Mesendoderm (in vitro differentiated cells): ENCODE measurements around the gene AGFG2.
"Not testable (repeated sequence)": the region's sequence is repeated elsewhere in the genome, so short reads cannot be mapped to it uniquely, and the experiment has no call there.

Experiments
- DNase-seq: peaks from one replicate; pipeline ENCODE4 v3.0.0; 2013
- H2AK5ac ChIP-seq: 2 replicates; pipeline ENCODE4 v1.6.1; 2013; ENCODE audit warnings: low read length, inconsistent platforms
- H2BK120ac ChIP-seq: 2 replicates; pipeline ENCODE4 v1.6.1; 2013; ENCODE audit warnings: low read depth, mild to moderate bottlenecking, low read length, moderate library complexity, mixed read lengths
- H2BK15ac ChIP-seq: replicated peaks from 2 replicates; pipeline ENCODE4 v1.6.1; 2013; ENCODE audit warnings: low read depth, mild to moderate bottlenecking, moderate library complexity
- H2BK5ac ChIP-seq: 2 replicates; pipeline ENCODE4 v1.6.1; 2013; ENCODE audit warnings: low read length, inconsistent platforms
- H3K18ac ChIP-seq: 2 replicates; pipeline ENCODE4 v1.6.1; 2013; ENCODE audit warnings: mild to moderate bottlenecking, low read length, mixed read lengths
- H3K23ac ChIP-seq: one replicate; pipeline ENCODE4 v1.6.1; 2013; ENCODE audit warnings: low read length
- H3K27ac ChIP-seq: 2 replicates; pipeline ENCODE4 v1.5.1; 2013; ENCODE audit warnings: low read depth, mild to moderate bottlenecking, inconsistent platforms, low read length, moderate library complexity
- H3K27me3 ChIP-seq: 2 replicates; pipeline ENCODE4 v1.6.1; 2013; ENCODE audit warnings: low read length, control low read depth, mild to moderate bottlenecking, inconsistent platforms; ENCODE audit not compliant: insufficient read depth, poor library complexity
- H3K36me3 ChIP-seq: 2 replicates; pipeline ENCODE4 v1.6.1; 2013; ENCODE audit warnings: low read length, inconsistent platforms; ENCODE audit not compliant: control insufficient read depth, insufficient read depth
- H3K4ac ChIP-seq: one replicate; pipeline ENCODE4 v1.6.1; 2013; ENCODE audit warnings: low read depth, mild to moderate bottlenecking, low read length, moderate library complexity
- H3K4me1 ChIP-seq: 2 replicates; pipeline ENCODE4 v1.6.1; 2013; ENCODE audit warnings: low read depth, low read length, inconsistent platforms; ENCODE audit not compliant: control insufficient read depth
- H3K4me2 ChIP-seq: 2 replicates; pipeline ENCODE4 v1.6.1; 2013; ENCODE audit warnings: low read length
- H3K4me3 ChIP-seq: 2 replicates; pipeline ENCODE4 v1.5.1; 2013; ENCODE audit warnings: mild to moderate bottlenecking, low read length
- H3K56ac ChIP-seq: one replicate; pipeline ENCODE4 v1.6.1; 2013; ENCODE audit warnings: low read length
- H3K79me1 ChIP-seq: 2 replicates; pipeline ENCODE4 v1.6.1; 2013; ENCODE audit warnings: low read length, inconsistent platforms
- H3K79me2 ChIP-seq: 2 replicates; pipeline ENCODE4 v1.6.1; 2013; ENCODE audit warnings: mild to moderate bottlenecking, low read length; ENCODE audit not compliant: control insufficient read depth, insufficient read depth
- H3K9ac ChIP-seq: 2 replicates; pipeline ENCODE4 v1.6.1; 2013; ENCODE audit warnings: low read length, inconsistent platforms
- H4K5ac ChIP-seq: one replicate; pipeline ENCODE4 v1.6.1; 2013; ENCODE audit warnings: low read length
- H4K8ac ChIP-seq: one replicate; pipeline ENCODE4 v1.6.1; 2013; ENCODE audit warnings: low read depth, mild to moderate bottlenecking, control low read depth, low read length, moderate library complexity
- WGBS: extraction: QIAGEN DNeasy Blood & Tissue Kit; methylation state at CpG from one replicate; pipeline ENCODE4 v1.1.7; 2013; ENCODE audit warnings: low lambda C conversion rate, missing lambda C conversion rate; ENCODE audit not compliant: insufficient coverage; ENCODE audit errors: extremely low coverage; 5-methylcytosine and 5-hydroxymethylcytosine counted together

The AGFG2 gene

GRCh38 chr7:100493476-100494264 lies 45.3 kb upstream of the AGFG2 start:
- Histone ChIP-seq H3K79me2 (no peaks in the 10 kb centered on the region), H3K4me2 (peak overlapping the region; percentile 46), H3K9ac (peak overlapping the region; percentile 59), H3K4me3 (no peak overlapping the region), H3K23ac (no peak overlapping the region), H3K79me1 (no peaks in the 10 kb centered on the region), H3K18ac (no peak overlapping the region), H2BK120ac (no peak overlapping the region), H3K4me1 (peaks cover 2% of the 10 kb centered on the region), H3K4ac (no peak overlapping the region), H3K36me3 (no peaks in the 10 kb centered on the region), H4K5ac (no peak overlapping the region), H3K56ac (peak overlapping the region; percentile 78), H2BK5ac (no peak overlapping the region), H2BK15ac (no peak overlapping the region), H2AK5ac (no peak overlapping the region), H3K27ac (no peak overlapping the region), H3K27me3 (no peaks in the 10 kb centered on the region), H4K8ac (no peak overlapping the region)
- DNase-seq = peak; percentile 45
- no CpG with 5 or more reads among the region's 56 CpGs for WGBS

- Histone ChIP-seq H3K18ac (no peak overlapping the region), H2BK120ac (no peak overlapping the region), H3K79me2 (no peaks in the 10 kb centered on the region), H3K27ac (no peak overlapping the region), H3K4me3 (no peak overlapping the region), H3K4me1 (peaks cover 2% of the 10 kb centered on the region), H3K79me1 (no peaks in the 10 kb centered on the region), H3K56ac (no peak overlapping the region), H4K5ac (no peak overlapping the region), H3K27me3 (no peaks in the 10 kb centered on the region), H3K23ac (no peak overlapping the region), H3K9ac (no peak overlapping the region), H2BK5ac (no peak overlapping the region), H4K8ac (no peak overlapping the region), H3K4me2 (no peak overlapping the region), H3K36me3 (no peaks in the 10 kb centered on the region), H3K4ac (no peak overlapping the region), H2BK15ac (no peak overlapping the region), H2AK5ac (no peak overlapping the region)
- DNase-seq = no peak
- no CpG with 5 or more reads among the region's 6 CpGs for WGBS
Measured at GRCh38 chr7:100496509-100496908, 42.5 kb upstream of the AGFG2 start.

- H3K79me1 ChIP-seq, H2BK120ac ChIP-seq, H3K27ac ChIP-seq, H3K9ac ChIP-seq, H4K8ac ChIP-seq, H4K5ac ChIP-seq, H2BK5ac ChIP-seq, DNase-seq, H3K4me3 ChIP-seq, H3K4ac ChIP-seq, H3K27me3 ChIP-seq, H3K56ac ChIP-seq, H3K4me1 ChIP-seq, H3K4me2 ChIP-seq, H3K18ac ChIP-seq, H2BK15ac ChIP-seq, H3K79me2 ChIP-seq, H3K23ac ChIP-seq, H2AK5ac ChIP-seq, H3K36me3 ChIP-seq: not testable (repeated sequence)
- WGBS = no CpG with 5 or more reads among the region's 2 CpGs
Measured at GRCh38 chr7:100500743-100501142, 38.3 kb upstream of the AGFG2 start.

- not testable (repeated sequence) for H2BK5ac ChIP-seq, H3K27ac ChIP-seq
- WGBS = no CpG with 5 or more reads among the region's 3 CpGs
Measured at GRCh38 chr7:100504031-100504430, 35.0 kb upstream of the AGFG2 start.

GRCh38 chr7:100504887-100505611 lies 34.0 kb upstream of the AGFG2 start:
- Histone ChIP-seq H3K27me3 (no peaks in the 10 kb centered on the region), H4K8ac (no peak overlapping the region), H3K4ac (no peak overlapping the region), H4K5ac (no peak overlapping the region), H3K9ac (no peak overlapping the region), H3K4me3 (no peak overlapping the region), H3K56ac (no peak overlapping the region), H2AK5ac (no peak overlapping the region), H3K18ac (no peak overlapping the region), H2BK5ac (no peak overlapping the region), H3K4me2 (no peak overlapping the region), H3K79me2 (no peaks in the 10 kb centered on the region), H2BK120ac (no peak overlapping the region), H3K23ac (no peak overlapping the region), H3K79me1 (no peaks in the 10 kb centered on the region), H2BK15ac (no peak overlapping the region), H3K4me1 (no peaks in the 10 kb centered on the region), H3K27ac (no peak overlapping the region), H3K36me3 (no peaks in the 10 kb centered on the region)
- DNase-seq = no peak
- no CpG with 5 or more reads among the region's 9 CpGs for WGBS

More at GRCh38 chr7:100504031-100504430, 35.0 kb upstream of the AGFG2 start:
- H3K56ac ChIP-seq, H2BK15ac ChIP-seq, H3K4ac ChIP-seq, H3K4me1 ChIP-seq, H2AK5ac ChIP-seq, H4K5ac ChIP-seq, H2BK120ac ChIP-seq, DNase-seq, H3K4me3 ChIP-seq, H3K79me1 ChIP-seq, H4K8ac ChIP-seq, H3K23ac ChIP-seq, H3K79me2 ChIP-seq, H3K27me3 ChIP-seq, H3K9ac ChIP-seq, H3K18ac ChIP-seq, H3K4me2 ChIP-seq, H3K36me3 ChIP-seq: not testable (repeated sequence)
